ENCODE results near the gene ZNF420.
"Not testable (repeated sequence)": the region's sequence is repeated elsewhere in the genome, so short reads cannot be mapped to it uniquely, and the experiment has no call there.

ZNF420 gene

GRCh38 chr19:37074819-37075362, 3.3 kb upstream of the ZNF420 start:
- in situ Hi-C loops (cut with HindIII; ENCODE audit: low sequenced_read_pairs) = no loop called here
- no peak for TF ChIP-seq CTCF (IDR thresholded peaks at IDR 0.05; ENCODE audit: low read depth, low read length, missing control alignments)
- no peak overlapping the region for H3K4me3 ChIP-seq (ENCODE audit: low read depth, low read length)
- DNase-seq (ENCODE audit: low read depth) = no peak

- H3K4me3 ChIP-seq (ENCODE audit: low read depth, low read length); in situ Hi-C loops (cut with HindIII; ENCODE audit: low sequenced_read_pairs); DNase-seq (ENCODE audit: low read depth): not testable (repeated sequence)
These were observed 1.7 kb upstream of the ZNF420 start for GRCh38 chr19:37076524-37076923.

GRCh38 chr19:37077501-37077933, 716 bp upstream of the ZNF420 start:
- no peak for TF ChIP-seq CTCF (IDR thresholded peaks at IDR 0.05; ENCODE audit: low read depth, low read length, missing control alignments)
- in situ Hi-C loops (cut with HindIII; ENCODE audit: low sequenced_read_pairs) = no loop called here
- peak; percentile 5 for DNase-seq (ENCODE audit: low read depth)
- peak overlapping the region; percentile 99 for H3K4me3 ChIP-seq (ENCODE audit: low read depth, low read length)

GRCh38 chr19:37078717-37079032, 442 bp downstream of the ZNF420 start:
- no peak for TF ChIP-seq CTCF (IDR thresholded peaks at IDR 0.05; ENCODE audit: low read depth, low read length, missing control alignments)
- in situ Hi-C loops (cut with HindIII; ENCODE audit: low sequenced_read_pairs) = no loop called here
- H3K4me3 ChIP-seq (ENCODE audit: low read depth, low read length) = peak overlapping the region; percentile 99
- DNase-seq (ENCODE audit: low read depth) = no peak

GRCh38 chr19:37079238-37079637, 1.0 kb downstream of the ZNF420 start:
- no peak for DNase-seq (ENCODE audit: low read depth)
- in situ Hi-C loops (cut with HindIII; ENCODE audit: low sequenced_read_pairs) = no loop called here
- no peak for TF ChIP-seq CTCF (IDR thresholded peaks at IDR 0.05; ENCODE audit: low read depth, low read length, missing control alignments)
- H3K4me3 ChIP-seq (ENCODE audit: low read depth, low read length) = peak overlapping the region; percentile 99

GRCh38 chr19:37082307-37082706, 4.1 kb downstream of the ZNF420 start:
- in situ Hi-C loops (cut with HindIII; ENCODE audit: low sequenced_read_pairs) = no loop called here
- no peak overlapping the region for H3K4me3 ChIP-seq (ENCODE audit: low read depth, low read length)
- DNase-seq (ENCODE audit: low read depth) = no peak
- no peak for TF ChIP-seq CTCF (IDR thresholded peaks at IDR 0.05; ENCODE audit: low read depth, low read length, missing control alignments)

GRCh38 chr19:37087110-37087509, 8.9 kb downstream of the ZNF420 start:
- in situ Hi-C loops (cut with HindIII; ENCODE audit: low sequenced_read_pairs) = no loop called here
- TF ChIP-seq CTCF (IDR thresholded peaks at IDR 0.05; ENCODE audit: low read depth, low read length, missing control alignments) = no peak
- no peak for DNase-seq (ENCODE audit: low read depth)
- no peak overlapping the region for H3K4me3 ChIP-seq (ENCODE audit: low read depth, low read length)
